Measurements from ENCODE around the gene MFSD2A. TPM values are rescaled to one million over a fixed set of nuclear protein-coding genes. Genes with fewer than 3 reads are reported as not detected.
"Not testable (repeated sequence)": the region's sequence is repeated elsewhere in the genome, so short reads cannot be mapped to it uniquely, and the experiment has no call there.

Gene MFSD2A
- polyA plus RNA-seq, 1 donor from 2014 or later, result 1.5 TPM

GRCh38 chr1:39952359-39953110 lies 2.4 kb upstream of the MFSD2A start:
- Mint-ChIP-seq H3K27ac (peak overlapping the region in 1 of 3 donors; percentile 4), H3K9me3 (no peaks in the 10 kb centered on the region), H3K36me3 (no peaks in the 10 kb centered on the region), H3K4me1 (peaks cover 7 to 21% (median 15%) of the 10 kb centered on the region in 3 donors), H3K27me3 (no peaks in the 10 kb centered on the region), H3K4me3 (peak overlapping the region in 2 of 4 donors; percentile 8 to 41)

GRCh38 chr1:39954324-39954869 lies 548 bp upstream of the MFSD2A start:
- peak overlapping the region in 2 of 3 donors; percentile 51 to 91 for H3K27ac Mint-ChIP-seq
- no peaks in the 10 kb centered on the region for H3K36me3 Mint-ChIP-seq
- no peaks in the 10 kb centered on the region for H3K9me3 Mint-ChIP-seq
- H3K27me3 Mint-ChIP-seq, result no peaks in the 10 kb centered on the region
- peaks cover 9 to 23% (median 18%) of the 10 kb centered on the region in 3 donors for H3K4me1 Mint-ChIP-seq
- H3K4me3 Mint-ChIP-seq, result peak overlapping the region; percentile 89 to 99 (median 97)

- Mint-ChIP-seq H3K27me3 (no peaks in the 10 kb centered on the region), H3K9me3 (no peaks in the 10 kb centered on the region), H3K36me3 (no peaks in the 10 kb centered on the region), H3K4me1 (peaks cover 21 to 33% (median 28%) of the 10 kb centered on the region in 3 donors), H3K27ac (peak overlapping the region; percentile 23 to 91 (median 51)), H3K4me3 (peak overlapping the region; percentile 89 to 99 (median 97))
Observed at GRCh38 chr1:39955547-39956539, 898 bp downstream of the MFSD2A start.

- peak overlapping the region in 2 of 3 donors; percentile 5 to 36 for H3K27ac Mint-ChIP-seq
- H3K9me3 Mint-ChIP-seq, result no peaks in the 10 kb centered on the region
- H3K36me3 Mint-ChIP-seq, result no peaks in the 10 kb centered on the region
- H3K4me1 Mint-ChIP-seq, result peaks cover 30 to 44% (median 34%) of the 10 kb centered on the region in 3 donors
- peak overlapping the region in 3 of 4 donors; percentile 74 to 95 (median 79) for H3K4me3 Mint-ChIP-seq
- no peaks in the 10 kb centered on the region for H3K27me3 Mint-ChIP-seq
Observed at GRCh38 chr1:39957299-39958015, 2.5 kb downstream of the MFSD2A start.

- peak overlapping the region in 1 of 4 donors; percentile 7 for H3K4me3 Mint-ChIP-seq
- H3K9me3 Mint-ChIP-seq, result no peaks in the 10 kb centered on the region
- H3K27me3 Mint-ChIP-seq, result no peaks in the 10 kb centered on the region
- H3K36me3 Mint-ChIP-seq, result no peaks in the 10 kb centered on the region
- peaks cover 30 to 44% (median 34%) of the 10 kb centered on the region in 3 donors for H3K4me1 Mint-ChIP-seq
- H3K27ac Mint-ChIP-seq, result peak overlapping the region in 1 of 3 donors; percentile 5
Observed at GRCh38 chr1:39958403-39959200, 3.7 kb downstream of the MFSD2A start.

- H3K9me3 Mint-ChIP-seq, result no peaks in the 10 kb centered on the region
- peak overlapping the region; percentile 59 to 88 (median 83) for H3K27ac Mint-ChIP-seq
- peak overlapping the region in 3 of 4 donors; percentile 45 to 84 (median 53) for H3K4me3 Mint-ChIP-seq
- H3K27me3 Mint-ChIP-seq, result no peaks in the 10 kb centered on the region
- H3K36me3 Mint-ChIP-seq, result no peaks in the 10 kb centered on the region
- peaks cover 30 to 39% (median 30%) of the 10 kb centered on the region in 3 donors for H3K4me1 Mint-ChIP-seq
Observed at GRCh38 chr1:39959651-39960333, 4.8 kb downstream of the MFSD2A start.

- H3K4me3 Mint-ChIP-seq, result peak overlapping the region; percentile 47 to 78 (median 66)
- H3K36me3 Mint-ChIP-seq, result no peaks in the 10 kb centered on the region
- peak overlapping the region; percentile 81 to 93 (median 88) for H3K27ac Mint-ChIP-seq
- no peaks in the 10 kb centered on the region for H3K9me3 Mint-ChIP-seq
- no peaks in the 10 kb centered on the region for H3K27me3 Mint-ChIP-seq
- peaks cover 28 to 39% (median 30%) of the 10 kb centered on the region in 3 donors for H3K4me1 Mint-ChIP-seq
Observed at GRCh38 chr1:39960431-39960958, 5.5 kb downstream of the MFSD2A start.

- Mint-ChIP-seq H3K27ac (peak overlapping the region in 1 of 3 donors; percentile 81), H3K36me3 (no peaks in the 10 kb centered on the region), H3K9me3 (no peaks in the 10 kb centered on the region), H3K27me3 (no peaks in the 10 kb centered on the region), H3K4me1 (peaks cover 20 to 28% (median 24%) of the 10 kb centered on the region in 3 donors), H3K4me3 (peak overlapping the region in 2 of 4 donors; percentile 11 to 27)
Observed at GRCh38 chr1:39962450-39962825, 7.5 kb downstream of the MFSD2A start.

GRCh38 chr1:39962964-39963363 lies 8.0 kb downstream of the MFSD2A start:
- peaks cover 20 to 28% (median 22%) of the 10 kb centered on the region in 3 donors for H3K4me1 Mint-ChIP-seq
- H3K36me3 Mint-ChIP-seq, H3K4me3 Mint-ChIP-seq, H3K9me3 Mint-ChIP-seq, H3K27me3 Mint-ChIP-seq: not testable (repeated sequence)
- H3K27ac Mint-ChIP-seq, result peak overlapping the region in 1 of 3 donors; percentile 51

GRCh38 chr1:39964552-39964951 lies 9.6 kb downstream of the MFSD2A start:
- Mint-ChIP-seq H3K27me3 (no peaks in the 10 kb centered on the region), H3K27ac (peak overlapping the region in 1 of 3 donors; percentile 71), H3K4me3 (peak overlapping the region in 1 of 4 donors; percentile 24), H3K36me3 (no peaks in the 10 kb centered on the region), H3K9me3 (no peaks in the 10 kb centered on the region), H3K4me1 (peaks cover 15 to 24% (median 20%) of the 10 kb centered on the region in 3 donors)

GRCh38 chr1:39965044-39965443 lies 10.1 kb downstream of the MFSD2A start:
- Mint-ChIP-seq H3K27ac (no peak overlapping the region), H3K36me3 (no peaks in the 10 kb centered on the region), H3K4me1 (peaks cover 11 to 21% (median 16%) of the 10 kb centered on the region in 3 donors)

GRCh38 chr1:39969048-39969447 lies 14.1 kb downstream of the MFSD2A start:
- Mint-ChIP-seq H3K4me1 (peaks cover 5 to 15% (median 10%) of the 10 kb centered on the region in 3 donors), H3K27me3 (no peaks in the 10 kb centered on the region), H3K27ac (no peak overlapping the region), H3K4me3 (no peak overlapping the region), H3K9me3 (no peaks in the 10 kb centered on the region), H3K36me3 (no peaks in the 10 kb centered on the region)

More at GRCh38 chr1:39965044-39965443, 10.1 kb downstream of the MFSD2A start:
- H3K9me3 Mint-ChIP-seq, result no peaks in the 10 kb centered on the region
- no peak overlapping the region for H3K4me3 Mint-ChIP-seq
- H3K27me3 Mint-ChIP-seq, result no peaks in the 10 kb centered on the region
